BLaER1 (cell line): ENCODE measurements around the gene POLR3A.

ENCODE experiments used
- H3K27ac ChIP-seq: shearing (Covaris generic); formaldehyde crosslinking; 2 replicates; pipeline ENCODE4 v1.8.1; 2022
- H3K27me3 ChIP-seq: shearing (Covaris generic); formaldehyde crosslinking; 2 replicates; pipeline ENCODE4 v1.8.1; 2022
- H3K36me3 ChIP-seq: shearing (Covaris generic); formaldehyde crosslinking; 2 replicates; pipeline ENCODE4 v1.8.1; 2022
- H3K4me1 ChIP-seq: shearing (Covaris generic); formaldehyde crosslinking; 2 replicates; pipeline ENCODE4 v1.8.1; 2022
- H3K4me2 ChIP-seq: shearing (Covaris generic); formaldehyde crosslinking; 2 replicates; pipeline ENCODE4 v1.8.1; 2022
- H3K4me3 ChIP-seq: shearing (Covaris generic); formaldehyde crosslinking; 2 replicates; pipeline ENCODE4 v1.8.1; 2022
- H3K9ac ChIP-seq: shearing (Covaris generic); formaldehyde crosslinking; 2 replicates; pipeline ENCODE4 v1.8.1; 2022
- H3K9me3 ChIP-seq: shearing (Covaris generic); formaldehyde crosslinking; 2 replicates; pipeline ENCODE4 v1.8.1; 2022
- H4K20me1 ChIP-seq: shearing (Covaris generic); formaldehyde crosslinking; 2 replicates; pipeline ENCODE4 v1.8.1; 2022
- Cebpa-rat ChIP-seq: shearing (Covaris generic); IDR thresholded peaks from 2 replicates; pipeline ENCODE4 v1.8.1; 2022

Gene POLR3A

DNA sequence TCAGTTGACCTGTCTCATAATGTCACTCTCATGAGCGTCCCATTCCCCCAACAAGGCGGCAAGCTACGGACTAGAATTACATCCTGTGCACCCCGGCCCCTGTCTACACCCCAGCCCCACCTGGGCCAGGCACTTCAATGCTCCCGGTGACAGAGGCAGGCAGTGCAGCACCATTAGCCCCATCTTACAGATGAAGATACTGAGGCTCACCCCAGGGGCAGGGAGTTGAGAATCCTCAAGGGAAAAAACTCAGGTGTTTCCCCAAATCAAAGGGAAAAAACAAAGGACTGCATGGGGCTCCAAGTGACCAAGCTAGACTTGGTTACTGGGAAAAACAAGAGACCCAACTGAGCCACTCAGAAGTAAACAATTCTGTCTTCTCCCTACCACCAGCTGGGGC is 107.3 kb downstream of the POLR3A start:
- Histone ChIP-seq H3K4me1 (peaks cover 26% of the 10 kb centered on the region), H3K4me3 (no peak overlapping the region), H3K4me2 (no peak overlapping the region), H3K9ac (no peak overlapping the region), H4K20me1 (peaks cover 54% of the 10 kb centered on the region), H3K9me3 (no peaks in the 10 kb centered on the region), H3K27me3 (peaks cover 25% of the 10 kb centered on the region; the same call in 1 of the 2 replicates), H3K27ac (no peak overlapping the region), H3K36me3 (no peaks in the 10 kb centered on the region)
- TF ChIP-seq Cebpa-rat: no peak

DNA sequence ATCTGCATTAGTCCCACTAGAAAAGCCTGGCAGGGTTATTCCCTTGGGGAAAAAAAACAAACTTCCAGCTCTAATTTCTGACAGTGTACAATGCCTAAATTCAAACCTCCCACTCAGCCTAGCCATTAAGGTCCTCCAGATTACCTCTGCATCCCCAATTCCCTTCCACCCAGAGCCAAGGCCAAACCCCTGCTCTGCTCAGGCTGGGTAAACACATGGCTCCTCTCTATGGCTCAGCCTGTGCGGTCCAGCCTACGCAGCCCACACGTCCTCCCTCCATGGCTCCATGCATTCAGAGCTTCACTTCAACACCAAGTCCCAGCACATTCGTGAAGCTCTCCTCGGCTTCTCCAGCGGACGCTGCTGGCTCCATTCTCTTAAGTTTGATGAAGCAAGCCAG is 107.9 kb downstream of the POLR3A start:
- Histone ChIP-seq H3K27ac (no peak overlapping the region), H3K9ac (no peak overlapping the region)
- no peak for TF ChIP-seq Cebpa-rat

DNA sequence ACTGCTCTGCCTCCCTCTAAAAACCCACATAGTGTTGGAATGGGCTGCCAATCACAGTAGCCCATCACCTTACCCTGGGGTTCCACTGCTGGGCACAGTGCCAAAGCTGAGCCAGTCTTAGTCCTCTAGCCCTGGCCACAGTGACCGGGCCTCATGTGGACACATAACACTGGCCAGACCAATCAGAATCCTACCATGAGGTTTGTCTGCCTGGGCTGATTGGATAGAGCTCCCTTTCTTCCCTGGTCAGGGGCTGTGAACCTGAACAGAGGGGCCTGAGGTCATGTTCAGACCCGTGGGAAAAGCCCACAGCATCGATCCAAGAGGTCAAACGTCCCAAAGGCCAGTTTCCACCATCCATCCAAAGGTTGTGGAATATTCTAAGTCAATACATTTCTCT is 108.8 kb downstream of the POLR3A start:
- H3K4me2 ChIP-seq: no peak overlapping the region
- no peak overlapping the region for H3K9ac ChIP-seq
- no peaks in the 10 kb centered on the region for H3K9me3 ChIP-seq
- H3K4me1 ChIP-seq: peaks cover 22% of the 10 kb centered on the region
- H3K4me3 ChIP-seq: no peak overlapping the region
- H3K27ac ChIP-seq: no peak overlapping the region
- H3K36me3 ChIP-seq: no peaks in the 10 kb centered on the region
- no peak for TF ChIP-seq Cebpa-rat
- H3K27me3 ChIP-seq: peaks cover 10% of the 10 kb centered on the region; the same call in 1 of the 2 replicates
- H4K20me1 ChIP-seq: peaks cover 56% of the 10 kb centered on the region

More for the DNA sequence above, 107.9 kb downstream of the POLR3A start:
- Histone ChIP-seq H3K4me1 (peaks cover 24% of the 10 kb centered on the region), H3K4me2 (no peak overlapping the region), H4K20me1 (peaks cover 54% of the 10 kb centered on the region), H3K9me3 (no peaks in the 10 kb centered on the region), H3K36me3 (no peaks in the 10 kb centered on the region), H3K27me3 (peaks cover 19% of the 10 kb centered on the region; the same call in 1 of the 2 replicates), H3K4me3 (no peak overlapping the region)

DNA sequence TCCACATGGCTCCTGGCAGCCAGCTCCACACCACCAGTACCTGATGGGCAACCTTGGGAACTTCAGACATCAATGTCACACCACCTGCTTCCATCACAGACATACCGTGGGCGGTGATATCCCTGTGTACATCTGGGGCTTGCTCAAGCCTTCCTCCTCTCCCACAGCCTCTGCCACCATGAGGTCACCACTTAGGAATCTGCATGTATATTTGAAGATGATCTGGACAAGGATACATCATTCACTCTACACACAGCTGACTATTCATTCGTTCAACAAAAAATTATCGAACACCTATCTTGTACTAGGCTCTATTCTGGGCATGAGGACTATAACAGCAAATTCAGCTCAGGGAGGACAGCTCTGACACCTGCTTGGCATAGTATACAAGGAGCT is 109.6 kb downstream of the POLR3A start:
- H3K4me2 ChIP-seq: no peak overlapping the region
- peaks cover 21% of the 10 kb centered on the region for H3K4me1 ChIP-seq
- H4K20me1 ChIP-seq: peaks cover 57% of the 10 kb centered on the region
- TF ChIP-seq Cebpa-rat: no peak
- H3K36me3 ChIP-seq: no peaks in the 10 kb centered on the region
- H3K27ac ChIP-seq: no peak overlapping the region
- no peak overlapping the region for H3K9ac ChIP-seq
- H3K9me3 ChIP-seq: no peaks in the 10 kb centered on the region
- H3K27me3 ChIP-seq: peaks cover 2% of the 10 kb centered on the region; the same call in 1 of the 2 replicates
- no peak overlapping the region for H3K4me3 ChIP-seq
